ENCODE measurements around the gene FBXL19.
"Not testable (repeated sequence)": the region's sequence is repeated elsewhere in the genome, so short reads cannot be mapped to it uniquely, and the experiment has no call there.

Gene FBXL19

GRCh38 chr16:30887927-30888326 lies 35.4 kb upstream of the FBXL19 start:
- no peaks in the 10 kb centered on the region for H3K27me3 ChIP-seq (ENCODE audit: control insufficient read depth, insufficient read depth, low read length)
- H3K9ac ChIP-seq (ENCODE audit: low read depth, low read length): no peak overlapping the region
- H3K9me3 ChIP-seq (ENCODE audit: control insufficient read depth, insufficient read depth, low read length): no peaks in the 10 kb centered on the region
- no peak overlapping the region for H3K27ac ChIP-seq (ENCODE audit: low read depth, low read length)
- H3K4me3 ChIP-seq (ENCODE audit: low read depth, low read length): no peak overlapping the region
- H3K36me3 ChIP-seq (ENCODE audit: control insufficient read depth, insufficient read depth, low read length): peaks cover 6% of the 10 kb centered on the region; the same call in 1 of the 2 replicates
- H3K4me1 ChIP-seq (ENCODE audit: control insufficient read depth, insufficient read depth, low read length): no peaks in the 10 kb centered on the region

- no peaks in the 10 kb centered on the region for H3K9me3 ChIP-seq (ENCODE audit: control insufficient read depth, insufficient read depth, low read length)
- no peaks in the 10 kb centered on the region for H3K27me3 ChIP-seq (ENCODE audit: control insufficient read depth, insufficient read depth, low read length)
- H3K4me3 ChIP-seq (ENCODE audit: low read depth, low read length): no peak overlapping the region
- no peaks in the 10 kb centered on the region for H3K4me1 ChIP-seq (ENCODE audit: control insufficient read depth, insufficient read depth, low read length)
- H3K9ac ChIP-seq (ENCODE audit: low read depth, low read length): no peak overlapping the region
- H3K27ac ChIP-seq (ENCODE audit: low read depth, low read length): no peak overlapping the region
- peaks cover 6% of the 10 kb centered on the region; the same call in 1 of the 2 replicates for H3K36me3 ChIP-seq (ENCODE audit: control insufficient read depth, insufficient read depth, low read length)
Observed at GRCh38 chr16:30888856-30889499, 34.4 kb upstream of the FBXL19 start.

- no peaks in the 10 kb centered on the region for H3K9me3 ChIP-seq (ENCODE audit: control insufficient read depth, insufficient read depth, low read length)
- H3K36me3 ChIP-seq (ENCODE audit: control insufficient read depth, insufficient read depth, low read length): peaks cover 6% of the 10 kb centered on the region; the same call in 1 of the 2 replicates
- H3K4me1 ChIP-seq (ENCODE audit: control insufficient read depth, insufficient read depth, low read length): no peaks in the 10 kb centered on the region; the same call in 1 of the 2 replicates
- peaks cover 6% of the 10 kb centered on the region for H3K27me3 ChIP-seq (ENCODE audit: control insufficient read depth, insufficient read depth, low read length)
- H3K9ac ChIP-seq (ENCODE audit: low read depth, low read length): no peak overlapping the region
- no peak overlapping the region for H3K27ac ChIP-seq (ENCODE audit: low read depth, low read length)
- H3K4me3 ChIP-seq (ENCODE audit: low read depth, low read length): no peak overlapping the region
Observed at GRCh38 chr16:30889721-30890120, 33.7 kb upstream of the FBXL19 start.

- H3K9me3 ChIP-seq (ENCODE audit: control insufficient read depth, insufficient read depth, low read length); H3K36me3 ChIP-seq (ENCODE audit: control insufficient read depth, insufficient read depth, low read length); H3K4me1 ChIP-seq (ENCODE audit: control insufficient read depth, insufficient read depth, low read length); H3K27ac ChIP-seq (ENCODE audit: low read depth, low read length); H3K9ac ChIP-seq (ENCODE audit: low read depth, low read length); H3K4me3 ChIP-seq (ENCODE audit: low read depth, low read length): not testable (repeated sequence)
- H3K27me3 ChIP-seq (ENCODE audit: control insufficient read depth, insufficient read depth, low read length): peaks cover 14% of the 10 kb centered on the region
Observed at GRCh38 chr16:30891043-30891823, 32.1 kb upstream of the FBXL19 start.

- no peaks in the 10 kb centered on the region for H3K9me3 ChIP-seq (ENCODE audit: control insufficient read depth, insufficient read depth, low read length)
- no peak overlapping the region for H3K27ac ChIP-seq (ENCODE audit: low read depth, low read length)
- peaks cover 14% of the 10 kb centered on the region for H3K27me3 ChIP-seq (ENCODE audit: control insufficient read depth, insufficient read depth, low read length)
- no peak overlapping the region for H3K9ac ChIP-seq (ENCODE audit: low read depth, low read length)
- H3K36me3 ChIP-seq (ENCODE audit: control insufficient read depth, insufficient read depth, low read length): peaks cover 6% of the 10 kb centered on the region; the same call in 1 of the 2 replicates
- peak overlapping the region; percentile 90 for H3K4me3 ChIP-seq (ENCODE audit: low read depth, low read length)
- H3K4me1 ChIP-seq (ENCODE audit: control insufficient read depth, insufficient read depth, low read length): peaks cover 8% of the 10 kb centered on the region
Observed at GRCh38 chr16:30892670-30893416, 30.5 kb upstream of the FBXL19 start.

GRCh38 chr16:30893417-30893743 lies 30.0 kb upstream of the FBXL19 start:
- peaks cover 14% of the 10 kb centered on the region for H3K27me3 ChIP-seq (ENCODE audit: control insufficient read depth, insufficient read depth, low read length)
- H3K27ac ChIP-seq (ENCODE audit: low read depth, low read length): no peak overlapping the region
- no peaks in the 10 kb centered on the region for H3K9me3 ChIP-seq (ENCODE audit: control insufficient read depth, insufficient read depth, low read length)
- H3K4me3 ChIP-seq (ENCODE audit: low read depth, low read length): peak overlapping the region; percentile 90
- H3K4me1 ChIP-seq (ENCODE audit: control insufficient read depth, insufficient read depth, low read length): peaks cover 8% of the 10 kb centered on the region
- H3K36me3 ChIP-seq (ENCODE audit: control insufficient read depth, insufficient read depth, low read length): peaks cover 6% of the 10 kb centered on the region; the same call in 1 of the 2 replicates
- peak overlapping the region; percentile 63 for H3K9ac ChIP-seq (ENCODE audit: low read depth, low read length)

- Histone ChIP-seq H3K27me3 (ENCODE audit: control insufficient read depth, insufficient read depth, low read length) (peaks cover 14% of the 10 kb centered on the region), H3K4me1 (ENCODE audit: control insufficient read depth, insufficient read depth, low read length) (peaks cover 8% of the 10 kb centered on the region), H3K36me3 (ENCODE audit: control insufficient read depth, insufficient read depth, low read length) (peaks cover 2% of the 10 kb centered on the region; the same call in 1 of the 2 replicates), H3K9ac (ENCODE audit: low read depth, low read length) (peak within 1 kb of the TSS; percentile 63), H3K27ac (ENCODE audit: low read depth, low read length) (peak within 1 kb of the TSS; percentile 51), H3K9me3 (ENCODE audit: control insufficient read depth, insufficient read depth, low read length) (no peaks in the 10 kb centered on the region), H3K4me3 (ENCODE audit: low read depth, low read length) (peak within 1 kb of the TSS; percentile 90)
Observed at GRCh38 chr16:30893744-30894539, 29.4 kb upstream of the FBXL19 start, which contains the start of gene BCL7C. Gene BCL7C (minus strand): TSS chr16:30894077. CDS start chr16:30893944, 133 bp downstream.

- H3K9ac ChIP-seq (ENCODE audit: low read depth, low read length): 0 out of 2 replicates have a peak overlapping the region, but pooled peaks have one; percentile 48
- H3K27ac ChIP-seq (ENCODE audit: low read depth, low read length): peak overlapping the region; percentile 51
- H3K36me3 ChIP-seq (ENCODE audit: control insufficient read depth, insufficient read depth, low read length): no peaks in the 10 kb centered on the region
- peaks cover 14% of the 10 kb centered on the region for H3K27me3 ChIP-seq (ENCODE audit: control insufficient read depth, insufficient read depth, low read length)
- H3K4me3 ChIP-seq (ENCODE audit: low read depth, low read length): peak overlapping the region; percentile 90
- H3K9me3 ChIP-seq (ENCODE audit: control insufficient read depth, insufficient read depth, low read length): no peaks in the 10 kb centered on the region
- peaks cover 8% of the 10 kb centered on the region for H3K4me1 ChIP-seq (ENCODE audit: control insufficient read depth, insufficient read depth, low read length)
Observed at GRCh38 chr16:30894540-30895368, 28.6 kb upstream of the FBXL19 start.

GRCh38 chr16:30895627-30896260 lies 27.6 kb upstream of the FBXL19 start:
- Histone ChIP-seq H3K9ac (ENCODE audit: low read depth, low read length) (peak overlapping the region; percentile 48; the same call in 1 of the 2 replicates), H3K36me3 (ENCODE audit: control insufficient read depth, insufficient read depth, low read length) (no peaks in the 10 kb centered on the region), H3K9me3 (ENCODE audit: control insufficient read depth, insufficient read depth, low read length) (no peaks in the 10 kb centered on the region), H3K27ac (ENCODE audit: low read depth, low read length) (peak overlapping the region; percentile 92), H3K4me1 (ENCODE audit: control insufficient read depth, insufficient read depth, low read length) (peaks cover 8% of the 10 kb centered on the region), H3K4me3 (ENCODE audit: low read depth, low read length) (peak overlapping the region; percentile 70), H3K27me3 (ENCODE audit: control insufficient read depth, insufficient read depth, low read length) (peaks cover 14% of the 10 kb centered on the region)

All from HUES48 (cell line).